ENCODE results near the gene HAO1.
A peak's percentile ranks its signal among the peaks of the same experiment; 100 is the strongest.

HAO1 gene

DNA sequence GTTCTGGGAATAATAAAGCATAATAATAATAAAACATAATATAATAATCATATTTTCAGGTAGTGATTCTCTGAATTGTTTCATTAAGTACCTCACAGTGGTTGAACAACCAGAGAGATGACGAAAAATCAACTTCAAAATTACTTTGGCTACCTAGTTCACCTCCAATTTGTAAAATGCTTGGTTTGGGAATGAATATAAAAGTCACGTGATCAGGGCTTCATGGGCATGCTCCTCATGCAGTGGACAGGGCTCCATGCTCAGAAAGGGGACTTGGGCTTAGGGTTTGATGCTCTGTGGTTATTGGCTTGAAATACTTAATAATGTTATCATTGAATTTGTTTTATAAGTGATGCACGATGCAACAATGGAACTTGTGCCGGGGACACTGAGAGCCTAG lies 58.2 kb downstream of the HAO1 start:
- no peak for DNase-seq (ENCODE audit: extremely low spot score)
- CTCF ChIA-PET = no interaction called here
- TF ChIP-seq, protein P1, sequence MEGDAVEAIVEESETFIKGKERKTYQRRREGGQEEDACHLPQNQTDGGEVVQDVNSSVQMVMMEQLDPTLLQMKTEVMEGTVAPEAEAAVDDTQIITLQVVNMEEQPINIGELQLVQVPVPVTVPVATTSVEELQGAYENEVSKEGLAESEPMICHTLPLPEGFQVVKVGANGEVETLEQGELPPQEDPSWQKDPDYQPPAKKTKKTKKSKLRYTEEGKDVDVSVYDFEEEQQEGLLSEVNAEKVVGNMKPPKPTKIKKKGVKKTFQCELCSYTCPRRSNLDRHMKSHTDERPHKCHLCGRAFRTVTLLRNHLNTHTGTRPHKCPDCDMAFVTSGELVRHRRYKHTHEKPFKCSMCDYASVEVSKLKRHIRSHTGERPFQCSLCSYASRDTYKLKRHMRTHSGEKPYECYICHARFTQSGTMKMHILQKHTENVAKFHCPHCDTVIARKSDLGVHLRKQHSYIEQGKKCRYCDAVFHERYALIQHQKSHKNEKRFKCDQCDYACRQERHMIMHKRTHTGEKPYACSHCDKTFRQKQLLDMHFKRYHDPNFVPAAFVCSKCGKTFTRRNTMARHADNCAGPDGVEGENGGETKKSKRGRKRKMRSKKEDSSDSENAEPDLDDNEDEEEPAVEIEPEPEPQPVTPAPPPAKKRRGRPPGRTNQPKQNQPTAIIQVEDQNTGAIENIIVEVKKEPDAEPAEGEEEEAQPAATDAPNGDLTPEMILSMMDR (IDR thresholded peaks at IDR 0.05; ENCODE audit: control extremely low read depth, extremely low read depth, low read depth, missing control alignments) = no peak
- POLR2A ChIA-PET = no interaction called here

DNA sequence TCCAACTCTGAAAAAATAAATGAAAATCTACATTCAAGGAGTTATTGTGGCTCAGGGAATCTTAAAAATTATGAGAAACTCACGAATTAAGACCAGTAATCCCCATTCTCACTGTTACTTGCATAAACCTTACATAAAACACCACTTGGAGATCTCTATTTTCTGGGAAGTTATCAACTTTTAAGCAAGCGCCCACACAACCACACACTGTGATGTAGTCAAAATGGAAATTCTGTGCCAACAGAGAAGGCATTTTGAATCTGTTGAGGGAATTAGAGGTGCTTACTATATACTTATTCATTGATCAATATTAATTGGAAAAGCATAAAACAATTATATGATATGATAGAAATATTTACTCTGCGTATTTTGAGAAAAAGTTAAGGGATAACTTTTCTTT lies 58.7 kb downstream of the HAO1 start:
- POLR2A ChIA-PET = no interaction called here
- DNase-seq (ENCODE audit: extremely low spot score) = no peak
- CTCF ChIA-PET = no interaction called here
- TF ChIP-seq, protein P1 (IDR thresholded peaks at IDR 0.05; ENCODE audit: control extremely low read depth, extremely low read depth, low read depth, missing control alignments) = no peak

DNA sequence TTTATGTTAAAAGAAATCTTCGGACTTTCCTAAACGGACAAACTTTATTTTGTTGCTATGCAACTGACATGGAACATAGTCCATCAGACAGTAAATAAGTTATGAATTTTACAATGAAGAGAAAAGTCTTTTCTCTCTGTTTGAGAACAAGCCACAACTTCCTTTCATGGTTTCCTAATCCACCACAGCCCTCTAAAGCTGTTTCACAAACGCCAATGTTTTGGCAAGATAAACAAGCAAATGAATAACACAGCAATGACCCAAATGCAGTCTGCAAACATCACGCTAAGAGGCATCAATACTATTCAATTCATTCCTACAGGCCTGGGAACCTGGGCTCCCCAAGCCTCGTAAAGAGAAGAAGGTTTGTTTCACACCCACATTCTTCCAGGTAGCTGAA lies 60.4 kb downstream of the HAO1 start:
- no peak for DNase-seq (ENCODE audit: extremely low spot score)
- ChIA-PET CTCF (no interaction called here), POLR2A (no interaction called here)
- TF ChIP-seq, protein P1 (IDR thresholded peaks at IDR 0.05; ENCODE audit: control extremely low read depth, extremely low read depth, low read depth, missing control alignments) = no peak

DNA sequence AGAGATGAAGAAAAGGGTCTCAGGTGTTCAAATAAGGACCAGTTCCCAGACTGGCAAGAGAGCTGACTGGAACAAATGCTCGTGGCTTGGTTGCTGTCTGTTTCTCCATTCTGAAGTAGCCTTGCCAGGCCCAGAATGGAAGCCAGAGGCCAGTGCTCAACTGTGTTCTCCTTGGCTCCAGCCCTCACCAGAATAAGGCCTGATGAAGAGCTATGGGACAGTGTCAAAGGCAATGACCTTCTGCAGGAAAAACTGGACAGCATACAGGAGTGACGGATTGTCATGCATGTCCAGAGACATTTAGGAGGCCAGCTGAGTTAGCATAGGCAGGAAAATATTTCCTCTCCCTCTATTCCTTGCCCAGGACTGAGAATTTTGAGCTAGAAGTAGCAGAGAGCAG lies 72.2 kb downstream of the HAO1 start:
- ChIA-PET POLR2A (no interaction called here), CTCF (interaction anchor here (0.9 to 1.2 kb wide), 3 partner anchors 8 to 21 kb away, joined by 3 read pairs; no protein-coding TSS in a partner anchor)
- TF ChIP-seq, protein P1 (IDR thresholded peaks at IDR 0.05; ENCODE audit: control extremely low read depth, extremely low read depth, low read depth, missing control alignments) = no peak
- no peak for DNase-seq (ENCODE audit: extremely low spot score)

DNA sequence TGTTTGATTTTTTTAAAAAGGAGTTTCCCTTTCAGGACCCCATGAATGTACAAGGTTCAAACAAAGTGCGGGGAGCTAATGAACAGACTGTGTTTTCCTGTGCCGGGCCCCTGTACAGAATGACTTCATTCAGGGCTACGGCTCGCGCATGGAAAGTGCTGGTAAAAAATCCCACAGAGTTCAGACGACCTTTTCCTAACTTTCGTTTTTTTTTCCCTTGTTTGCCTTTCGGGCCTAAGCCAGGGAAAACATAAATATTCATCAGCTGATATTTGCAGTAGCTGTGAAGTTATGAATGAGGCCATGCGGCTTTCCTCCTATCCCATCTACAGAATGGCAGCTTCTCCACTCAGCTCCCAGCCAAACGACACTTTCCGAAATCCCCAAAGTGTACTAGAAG lies 74.0 kb downstream of the HAO1 start:
- TF ChIP-seq, protein P1 (IDR thresholded peaks at IDR 0.05; ENCODE audit: control extremely low read depth, extremely low read depth, low read depth, missing control alignments) = no peak
- ChIA-PET POLR2A (no interaction called here), CTCF (interaction anchor here (1.4 to 1.5 kb wide), 2 partner anchors 10 to 18 kb away, joined by 3 to 6 read pairs; no protein-coding TSS in a partner anchor)

DNA sequence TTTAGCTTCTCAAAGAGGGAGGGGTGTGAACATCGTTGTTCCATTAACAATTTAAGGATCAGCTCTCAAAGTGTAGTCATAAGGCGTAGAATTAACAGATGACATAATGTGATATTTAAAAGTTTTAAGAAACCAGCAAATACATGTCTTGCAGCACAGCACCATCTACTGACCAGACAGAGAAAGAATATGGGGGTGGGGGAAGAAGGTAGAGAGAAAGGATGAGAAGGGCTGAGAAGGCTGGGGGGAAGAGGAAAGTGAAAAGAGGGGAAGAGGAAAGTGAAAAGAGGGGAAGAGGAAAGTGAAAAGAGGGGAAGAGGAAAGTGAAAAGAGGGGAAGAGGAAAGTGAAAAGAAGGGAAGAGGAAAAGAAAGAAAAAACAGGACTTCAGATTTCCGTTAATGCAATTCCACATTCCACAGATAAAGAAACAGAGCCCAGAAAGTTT lies 80.9 kb downstream of the HAO1 start:
- DNase-seq (ENCODE audit: extremely low spot score) = peak; percentile 6
- CTCF ChIA-PET = interaction anchor here (0.7 to 3.2 kb wide), 9 partner anchors 8 to 1094 kb away, joined by 3 to 11 read pairs (median 3); no protein-coding TSS in a partner anchor
- TF ChIP-seq, protein P1 (IDR thresholded peaks at IDR 0.05; ENCODE audit: control extremely low read depth, extremely low read depth, low read depth, missing control alignments) = peak; percentile 69
- POLR2A ChIA-PET = no interaction called here

More for the DNA sequence above, 74.0 kb downstream of the HAO1 start:
- DNase-seq (ENCODE audit: extremely low spot score) = no peak
